Mucosa of stomach (tissue), 1 donor: Measurements from ENCODE around the gene HBD.

ENCODE experiments used
- H3K27me3 ChIP-seq: one replicate; pipeline ENCODE4 v1.7.0; 2013; ENCODE audit warnings: mild to moderate bottlenecking, low read length; ENCODE audit not compliant: control insufficient read depth, insufficient read depth
- H3K36me3 ChIP-seq: one replicate; pipeline ENCODE4 v1.7.0; 2013; ENCODE audit warnings: low read length; ENCODE audit not compliant: control insufficient read depth, insufficient read depth
- H3K4me1 ChIP-seq: one replicate; pipeline ENCODE4 v1.7.0; 2013; ENCODE audit warnings: mild to moderate bottlenecking, low read length; ENCODE audit not compliant: control insufficient read depth, insufficient read depth
- H3K4me3 ChIP-seq: one replicate; pipeline ENCODE4 v1.7.0; 2013; ENCODE audit warnings: low read length
- H3K9ac ChIP-seq: one replicate; pipeline ENCODE4 v1.7.0; 2013; ENCODE audit warnings: mild to moderate bottlenecking, low read length, moderate library complexity
- H3K9me3 ChIP-seq: one replicate; pipeline ENCODE4 v1.7.0; 2013; ENCODE audit warnings: mild to moderate bottlenecking, low read length, moderate library complexity; ENCODE audit not compliant: control insufficient read depth
- donor health status: Pancreatic carcinoma.

Gene HBD

GRCh38 chr11:5234381-5234834 lies at the start of gene HBD:
TSS of gene HBD (minus strand) at chr11:5234483. CDS start at chr11:5234433, 50 bp downstream.
- Histone ChIP-seq H3K4me1 (no peaks in the 10 kb centered on the region), H3K36me3 (no peaks in the 10 kb centered on the region), H3K9ac (no peak within 1 kb of the TSS), H3K9me3 (no peaks in the 10 kb centered on the region), H3K27me3 (no peaks in the 10 kb centered on the region), H3K4me3 (no peak within 1 kb of the TSS)

DNA sequence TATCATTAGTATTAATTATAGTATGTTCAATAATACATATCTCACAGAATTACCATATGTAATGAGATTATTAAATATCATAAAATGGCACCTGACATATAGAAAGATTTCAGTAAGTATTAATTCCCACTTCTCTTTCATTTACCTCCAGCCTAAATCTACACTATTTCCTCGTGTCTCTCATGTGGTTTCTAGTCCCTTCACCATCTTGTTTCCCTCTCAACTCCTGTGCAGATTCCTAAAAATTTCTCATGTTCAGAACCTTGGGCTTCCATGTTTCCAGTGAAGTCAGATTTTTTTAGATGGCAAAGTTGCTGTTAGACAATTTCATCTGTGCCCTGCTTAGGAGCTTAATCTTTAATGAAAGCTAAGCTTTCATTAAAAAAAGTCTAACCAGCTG lies 49.6 kb upstream of the HBD start:
- H3K9me3 ChIP-seq = no peaks in the 10 kb centered on the region
- H3K36me3 ChIP-seq = no peaks in the 10 kb centered on the region
- no peak overlapping the region for H3K4me3 ChIP-seq
- no peaks in the 10 kb centered on the region for H3K4me1 ChIP-seq
- H3K9ac ChIP-seq = no peak overlapping the region
- no peaks in the 10 kb centered on the region for H3K27me3 ChIP-seq

DNA sequence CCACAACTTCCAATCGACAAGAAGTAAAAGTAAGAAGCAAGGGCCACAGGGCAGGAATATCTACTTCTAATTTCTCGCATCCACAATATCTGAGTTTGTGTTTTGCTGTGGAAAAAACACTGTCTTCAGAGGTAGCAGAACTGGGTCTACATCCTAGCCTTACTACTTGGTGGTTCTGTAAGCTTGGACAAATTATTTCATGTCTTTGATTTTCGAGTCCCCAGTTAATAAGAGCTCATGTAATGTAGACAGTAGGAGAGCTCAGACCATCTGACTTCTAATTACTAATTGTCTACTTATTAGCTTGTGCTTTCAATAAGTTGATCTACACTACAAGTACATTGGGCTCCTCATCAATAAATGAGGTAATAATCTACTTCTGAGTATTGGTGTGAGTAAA lies 48.8 kb upstream of the HBD start:
- no peak overlapping the region for H3K9ac ChIP-seq

GRCh38 chr11:5282628-5283027 lies 48.3 kb upstream of the HBD start:
- Histone ChIP-seq H3K4me3 (no peak overlapping the region), H3K9ac (no peak overlapping the region), H3K27me3 (no peaks in the 10 kb centered on the region), H3K36me3 (no peaks in the 10 kb centered on the region), H3K4me1 (no peaks in the 10 kb centered on the region), H3K9me3 (no peaks in the 10 kb centered on the region)

More for the DNA sequence above, 48.8 kb upstream of the HBD start:
- no peaks in the 10 kb centered on the region for H3K4me1 ChIP-seq
- H3K36me3 ChIP-seq = no peaks in the 10 kb centered on the region
- no peaks in the 10 kb centered on the region for H3K27me3 ChIP-seq
- no peaks in the 10 kb centered on the region for H3K9me3 ChIP-seq
- no peak overlapping the region for H3K4me3 ChIP-seq

GRCh38 chr11:5281596-5281995 lies 47.3 kb upstream of the HBD start:
- Histone ChIP-seq H3K36me3 (no peaks in the 10 kb centered on the region), H3K27me3 (no peaks in the 10 kb centered on the region), H3K4me1 (no peaks in the 10 kb centered on the region), H3K9ac (no peak overlapping the region), H3K9me3 (no peaks in the 10 kb centered on the region), H3K4me3 (no peak overlapping the region)

DNA sequence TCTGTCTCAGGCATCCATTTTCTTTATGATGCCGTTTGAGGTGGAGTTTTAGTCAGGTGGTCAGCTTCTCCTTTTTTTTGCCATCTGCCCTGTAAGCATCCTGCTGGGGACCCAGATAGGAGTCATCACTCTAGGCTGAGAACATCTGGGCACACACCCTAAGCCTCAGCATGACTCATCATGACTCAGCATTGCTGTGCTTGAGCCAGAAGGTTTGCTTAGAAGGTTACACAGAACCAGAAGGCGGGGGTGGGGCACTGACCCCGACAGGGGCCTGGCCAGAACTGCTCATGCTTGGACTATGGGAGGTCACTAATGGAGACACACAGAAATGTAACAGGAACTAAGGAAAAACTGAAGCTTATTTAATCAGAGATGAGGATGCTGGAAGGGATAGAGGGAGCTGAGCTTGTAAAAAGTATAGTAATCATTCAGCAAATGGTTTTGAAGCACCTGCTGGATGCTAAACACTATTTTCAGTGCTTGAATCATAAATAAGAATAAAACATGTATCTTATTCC lies 46.4 kb upstream of the HBD start:
- H3K9ac ChIP-seq = no peak overlapping the region
- H3K27me3 ChIP-seq = no peaks in the 10 kb centered on the region
- no peak overlapping the region for H3K4me3 ChIP-seq
- H3K4me1 ChIP-seq = no peaks in the 10 kb centered on the region
- H3K9me3 ChIP-seq = no peaks in the 10 kb centered on the region
- no peaks in the 10 kb centered on the region for H3K36me3 ChIP-seq

DNA sequence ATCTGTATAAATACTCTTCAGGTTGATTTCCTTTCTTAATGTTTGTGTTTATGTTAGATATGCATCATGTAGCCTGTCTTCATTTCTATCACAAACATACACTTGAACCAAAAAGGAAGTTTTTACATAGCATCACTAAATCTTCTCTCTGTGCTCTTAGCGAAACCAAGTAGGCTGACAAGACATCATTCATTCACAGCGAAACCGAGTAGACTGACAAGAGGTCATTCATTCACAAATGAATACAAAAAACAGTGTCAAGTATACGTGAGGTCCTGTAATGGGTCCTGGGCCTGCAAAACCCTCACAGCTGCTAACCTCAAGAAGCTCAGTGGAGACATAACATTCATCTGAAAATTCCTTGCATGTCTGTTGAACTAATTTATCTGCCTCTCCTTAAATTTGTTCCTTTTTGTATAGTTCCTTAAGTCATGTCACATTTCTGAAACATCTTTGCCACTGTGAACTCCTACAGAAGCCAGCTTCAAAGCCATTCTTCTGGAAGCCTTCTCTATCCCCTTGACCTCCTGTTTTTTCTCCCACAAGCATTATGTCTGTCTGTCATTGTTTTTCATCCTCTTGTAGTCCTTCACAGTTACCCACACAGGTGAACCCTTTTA lies 45.3 kb upstream of the HBD start:
- H3K27me3 ChIP-seq = no peaks in the 10 kb centered on the region
- no peaks in the 10 kb centered on the region for H3K9me3 ChIP-seq
- H3K9ac ChIP-seq = no peak overlapping the region
- H3K4me1 ChIP-seq = no peaks in the 10 kb centered on the region
- H3K4me3 ChIP-seq = no peak overlapping the region
- H3K36me3 ChIP-seq = no peaks in the 10 kb centered on the region

- Histone ChIP-seq H3K9me3 (no peaks in the 10 kb centered on the region), H3K9ac (no peak overlapping the region), H3K4me1 (no peaks in the 10 kb centered on the region), H3K4me3 (no peak overlapping the region), H3K27me3 (no peaks in the 10 kb centered on the region), H3K36me3 (no peaks in the 10 kb centered on the region)
Measured at GRCh38 chr11:5277807-5278382, 43.6 kb upstream of the HBD start.

GRCh38 chr11:5276697-5277096 lies 42.4 kb upstream of the HBD start:
- Histone ChIP-seq H3K9me3 (no peaks in the 10 kb centered on the region), H3K4me1 (no peaks in the 10 kb centered on the region), H3K27me3 (no peaks in the 10 kb centered on the region), H3K4me3 (no peak overlapping the region), H3K36me3 (no peaks in the 10 kb centered on the region), H3K9ac (no peak overlapping the region)

GRCh38 chr11:5275369-5276110 lies 41.3 kb upstream of the HBD start:
- no peaks in the 10 kb centered on the region for H3K27me3 ChIP-seq
- H3K9ac ChIP-seq = no peak overlapping the region
- H3K36me3 ChIP-seq = no peaks in the 10 kb centered on the region
- no peaks in the 10 kb centered on the region for H3K4me1 ChIP-seq
- H3K9me3 ChIP-seq = no peaks in the 10 kb centered on the region
- no peak overlapping the region for H3K4me3 ChIP-seq

DNA sequence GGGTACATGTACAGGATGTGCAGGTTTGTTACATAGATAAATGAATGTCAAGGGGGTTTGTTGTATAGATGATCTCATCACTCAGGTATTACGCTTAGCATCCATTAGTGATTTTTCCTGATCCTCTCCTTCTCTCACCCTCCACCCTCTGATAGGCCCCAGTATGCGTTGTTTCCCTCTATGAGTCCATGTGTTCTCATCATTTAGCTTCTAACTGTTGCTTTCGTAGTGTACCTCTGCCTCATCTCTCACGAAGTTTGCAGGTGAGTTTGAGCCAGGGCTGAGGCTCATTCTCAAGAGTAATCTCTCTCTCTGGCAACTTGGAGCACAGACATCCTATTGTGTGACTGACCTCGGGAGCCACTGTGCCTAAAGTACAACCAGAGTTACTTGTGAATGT lies 40.1 kb upstream of the HBD start:
- Histone ChIP-seq H3K4me1 (no peaks in the 10 kb centered on the region), H3K9ac (no peak overlapping the region), H3K36me3 (no peaks in the 10 kb centered on the region), H3K27me3 (no peaks in the 10 kb centered on the region), H3K9me3 (no peaks in the 10 kb centered on the region), H3K4me3 (no peak overlapping the region)

- Histone ChIP-seq H3K36me3 (no peaks in the 10 kb centered on the region), H3K9me3 (no peaks in the 10 kb centered on the region), H3K4me1 (no peaks in the 10 kb centered on the region), H3K27me3 (no peaks in the 10 kb centered on the region), H3K9ac (no peak overlapping the region), H3K4me3 (no peak overlapping the region)
Measured at GRCh38 chr11:5272395-5273017, 38.2 kb upstream of the HBD start.
